Measurements from ENCODE around the gene IL15.
"Not testable (repeated sequence)": the region's sequence is repeated elsewhere in the genome, so short reads cannot be mapped to it uniquely, and the experiment has no call there.

- TF ChIP-seq CTCF, POLR2A (IDR thresholded peaks at IDR 0.05): not testable (repeated sequence)
Measured at GRCh38 chr4:141751806-141752205, 115.4 kb downstream of the IL15 start.
